Astrocyte (in vitro differentiated cells and primary cell): ENCODE results near the gene SULT2B1. TPM values are rescaled to one million over a fixed set of nuclear protein-coding genes. Genes with fewer than 3 reads are reported as not detected.

Experiments used
- DNase-seq: peaks from one replicate; pipeline ENCODE4 v3.0.0-alpha.2; 2010; ENCODE audit warnings: low read depth
- FAIRE-seq: peaks from 2 replicates; lab custom pipeline; 2011; peaks lifted over from hg19 to GRCh38; lab: Jason Lieb, UNC
- H2AFZ ChIP-seq: 2 replicates; pipeline ENCODE4 v1.6.0; 2012; ENCODE audit warnings: low read depth, low read length, inconsistent platforms
- H3K27ac ChIP-seq: 2 replicates; pipeline ENCODE4 v1.5.1; 2011; ENCODE audit warnings: low read depth, low read length, inconsistent platforms
- H3K27me3 ChIP-seq: 2 replicates; pipeline ENCODE4 v1.6.0; 2011; ENCODE audit warnings: low read length, inconsistent platforms; ENCODE audit not compliant: insufficient read depth
- H3K36me3 ChIP-seq: 2 replicates; pipeline ENCODE4 v1.5.1; 2011; ENCODE audit warnings: low read length, inconsistent platforms; ENCODE audit not compliant: insufficient read depth
- H3K4me1 ChIP-seq: 2 replicates; pipeline ENCODE4 v1.5.1; 2011; ENCODE audit warnings: low read length, inconsistent platforms; ENCODE audit not compliant: insufficient read depth
- H3K4me2 ChIP-seq: 2 replicates; pipeline ENCODE4 v1.6.0; 2012; ENCODE audit warnings: low read length, inconsistent platforms
- H3K4me3 ChIP-seq: 2 replicates; pipeline ENCODE4 v1.5.1; 2011; ENCODE audit warnings: low read depth, mild to moderate bottlenecking, low read length, inconsistent platforms; ENCODE audit not compliant: insufficient read depth
- H3K79me2 ChIP-seq: 2 replicates; pipeline ENCODE4 v1.6.0; 2012; ENCODE audit warnings: mild to moderate bottlenecking, low read length, inconsistent platforms; ENCODE audit not compliant: insufficient read depth
- H3K9ac ChIP-seq: 2 replicates; pipeline ENCODE4 v1.6.0; 2012; ENCODE audit warnings: mild to moderate bottlenecking, low read length, inconsistent platforms
- H3K9me3 ChIP-seq: 2 replicates; pipeline ENCODE4 v1.5.1; 2012; ENCODE audit warnings: low read depth, mild to moderate bottlenecking, low read length, inconsistent platforms; ENCODE audit not compliant: insufficient read depth
- H4K20me1 ChIP-seq: 2 replicates; pipeline ENCODE4 v1.6.0; 2012; ENCODE audit warnings: low read length, inconsistent platforms; ENCODE audit not compliant: insufficient read depth
- H3K27ac Mint-ChIP-seq: one replicate; pipeline ENCODE4 v1.8.0; 2021; ENCODE audit warnings: mild to moderate bottlenecking, mixed read lengths; ENCODE audit not compliant: unreplicated experiment
- H3K27me3 Mint-ChIP-seq: one replicate; pipeline ENCODE4 v1.8.0; 2021; ENCODE audit warnings: low read depth, mixed read lengths; ENCODE audit not compliant: unreplicated experiment
- H3K36me3 Mint-ChIP-seq: one replicate; pipeline ENCODE4 v1.8.0; 2021; ENCODE audit warnings: low read depth, mixed read lengths; ENCODE audit not compliant: unreplicated experiment
- H3K4me1 Mint-ChIP-seq: one replicate; pipeline ENCODE4 v1.8.0; 2021; ENCODE audit warnings: low read depth, mixed read lengths; ENCODE audit not compliant: unreplicated experiment
- H3K4me3 Mint-ChIP-seq: one replicate; pipeline ENCODE4 v1.8.0; 2021; ENCODE audit warnings: mild to moderate bottlenecking, moderate library complexity, mixed read lengths; ENCODE audit not compliant: unreplicated experiment
- H3K9me3 Mint-ChIP-seq: one replicate; pipeline ENCODE4 v1.8.0; 2021; ENCODE audit warnings: mild to moderate bottlenecking, mixed read lengths; ENCODE audit not compliant: unreplicated experiment
- CTCF ChIP-seq: IDR thresholded peaks from 2 replicates; pipeline ENCODE4 v1.5.1; 2011; ENCODE audit warnings: low read depth, mild to moderate bottlenecking, inconsistent platforms, low read length, moderate library complexity; ENCODE audit not compliant: insufficient read depth
- EZH2 ChIP-seq: IDR thresholded peaks from 2 replicates; pipeline ENCODE4 v1.6.1; 2012; ENCODE audit warnings: mild to moderate bottlenecking, low read length, inconsistent platforms; ENCODE audit not compliant: insufficient read depth
- total RNA-seq: library from RNA; stranded (reverse); gene quantifications from 2 replicates; pipeline ENCODE4 v1.2.1, GENCODE V29; 2021

SULT2B1 gene
- total RNA-seq, 1 donor from 2014 or later = not detected

GRCh38 chr19:48588670-48589401 is 36.9 kb downstream of the SULT2B1 start:
- H3K27me3 Mint-ChIP-seq = peaks cover 10% of the 10 kb centered on the region
- no peaks in the 10 kb centered on the region for H3K36me3 Mint-ChIP-seq
- Histone ChIP-seq H3K79me2 (no peaks in the 10 kb centered on the region), H3K9me3 (no peaks in the 10 kb centered on the region), H3K27ac (no peak overlapping the region), H3K4me2 (peak overlapping the region; percentile 84), H3K36me3 (no peaks in the 10 kb centered on the region), H3K9ac (peak overlapping the region; percentile 31), H3K27me3 (no peaks in the 10 kb centered on the region), H3K4me1 (peaks cover 7% of the 10 kb centered on the region), H3K4me3 (peak overlapping the region; percentile 38), H2AFZ (peak overlapping the region; percentile 88), H4K20me1 (no peaks in the 10 kb centered on the region)
- peak overlapping the region; percentile 62 for H3K27ac Mint-ChIP-seq
- no peak for FAIRE-seq
- no peaks in the 10 kb centered on the region for H3K9me3 Mint-ChIP-seq
- no peak overlapping the region for H3K4me3 Mint-ChIP-seq
- peaks cover 2% of the 10 kb centered on the region for H3K4me1 Mint-ChIP-seq
- no peak for TF ChIP-seq EZH2
- TF ChIP-seq CTCF = peak; percentile 56
- peak; percentile 49 for DNase-seq

DNA sequence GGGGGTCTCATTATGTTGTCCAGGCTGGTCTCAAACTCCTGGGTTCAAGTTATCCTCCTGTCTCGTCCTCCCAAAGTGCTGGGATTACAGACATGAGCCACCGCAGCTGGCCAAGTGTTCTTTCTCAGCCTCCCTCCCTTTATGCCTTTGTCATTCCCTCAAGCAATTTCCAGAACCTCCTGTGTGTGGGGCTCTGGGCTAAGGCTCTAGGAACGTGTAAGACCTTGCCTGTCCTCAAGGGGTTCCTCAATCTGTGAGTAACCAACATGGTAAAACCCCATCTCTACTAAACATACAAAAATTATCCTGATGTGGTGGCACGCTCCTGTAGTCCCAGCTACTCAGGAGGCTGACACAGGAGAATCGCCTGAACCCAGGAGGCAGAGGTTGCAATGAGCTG is 39.0 kb downstream of the SULT2B1 start:
- Histone ChIP-seq H3K4me1 (peaks cover 4% of the 10 kb centered on the region), H3K4me3 (no peak overlapping the region), H3K9me3 (no peaks in the 10 kb centered on the region), H3K27me3 (no peaks in the 10 kb centered on the region), H3K9ac (no peak overlapping the region), H2AFZ (no peak overlapping the region), H3K79me2 (no peaks in the 10 kb centered on the region), H4K20me1 (no peaks in the 10 kb centered on the region), H3K27ac (no peak overlapping the region), H3K4me2 (no peak overlapping the region), H3K36me3 (no peaks in the 10 kb centered on the region)
- DNase-seq (no peak), FAIRE-seq (no peak)
- H3K27ac Mint-ChIP-seq = no peak overlapping the region
- H3K4me1 Mint-ChIP-seq = peaks cover 2% of the 10 kb centered on the region
- peaks cover 9% of the 10 kb centered on the region for H3K27me3 Mint-ChIP-seq
- H3K9me3 Mint-ChIP-seq = no peaks in the 10 kb centered on the region
- TF ChIP-seq EZH2 (no peak), CTCF (no peak)
- H3K4me3 Mint-ChIP-seq = no peak overlapping the region
- no peaks in the 10 kb centered on the region for H3K36me3 Mint-ChIP-seq

DNA sequence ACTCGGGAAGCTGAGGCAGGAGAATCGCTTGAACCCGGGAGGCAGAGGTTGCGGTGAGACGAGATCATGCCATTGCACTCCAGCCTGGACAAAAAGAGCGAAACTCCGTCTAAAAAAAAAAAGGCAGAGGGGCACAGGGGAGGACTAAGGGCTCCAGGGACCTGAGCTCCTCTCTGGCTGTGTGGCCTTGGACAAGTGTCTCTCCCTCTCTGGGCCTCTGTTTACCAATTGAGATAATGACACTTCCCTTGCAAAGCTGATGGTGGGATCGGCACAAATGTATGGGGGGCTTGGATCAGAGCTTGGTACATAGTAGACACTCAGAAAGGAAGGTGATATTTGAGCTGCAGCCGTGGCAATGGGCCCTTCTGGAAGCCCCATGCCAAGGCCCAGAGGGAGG is 43.2 kb downstream of the SULT2B1 start:
- no peaks in the 10 kb centered on the region for H3K27me3 ChIP-seq
- H3K27ac ChIP-seq = no peak overlapping the region
- H3K4me3 ChIP-seq = no peak overlapping the region
- H3K9ac ChIP-seq = no peak overlapping the region
- no peak overlapping the region for H2AFZ ChIP-seq
- H4K20me1 ChIP-seq = no peaks in the 10 kb centered on the region
- Mint-ChIP-seq H3K36me3 (no peaks in the 10 kb centered on the region), H3K4me3 (no peak overlapping the region), H3K9me3 (no peaks in the 10 kb centered on the region), H3K4me1 (no peaks in the 10 kb centered on the region), H3K27ac (no peak overlapping the region), H3K27me3 (peaks cover 15% of the 10 kb centered on the region)
- no peaks in the 10 kb centered on the region for H3K9me3 ChIP-seq
- H3K79me2 ChIP-seq = no peaks in the 10 kb centered on the region
- no peaks in the 10 kb centered on the region for H3K4me1 ChIP-seq
- FAIRE-seq (no peak), DNase-seq (no peak)
- no peak overlapping the region for H3K4me2 ChIP-seq
- TF ChIP-seq EZH2 = no peak
- no peak for TF ChIP-seq CTCF
- H3K36me3 ChIP-seq = no peaks in the 10 kb centered on the region
